PFSK-1 (cell line): ENCODE results near the gene OTUB2.

Source experiments
- FOXP2 ChIP-seq: optimal IDR thresholded peaks from 2 replicates; pipeline ENCODE3; 2011; ENCODE audit warnings: borderline replicate concordance, control low read depth, inconsistent platforms; ENCODE audit not compliant: insufficient read depth; ENCODE audit errors: extremely low read length, extremely low read depth
- POLR2AphosphoS5 ChIP-seq: IDR thresholded peaks from 2 replicates; pipeline ENCODE4 v1.6.1; 2012; ENCODE audit warnings: low read depth, mild to moderate bottlenecking, control low read depth, low read length, moderate library complexity
- TAF1 ChIP-seq: IDR thresholded peaks from 2 replicates; pipeline ENCODE4 v1.6.1; 2012; ENCODE audit warnings: low read length, control low read depth, borderline replicate concordance; ENCODE audit not compliant: insufficient read depth
- TF ChIP-seq, protein P1 (sequence below), 2 experiments: IDR thresholded peaks; 2 replicates each; pipeline versions ENCODE4 v1.6.1 to v1.8.0; 2011 to 2012; ENCODE audit warnings: low read depth in 2 of 2, low read length in 2 of 2, control low read depth in 1 of 2, inconsistent platforms in 1 of 2, mild to moderate bottlenecking in 1 of 2, moderate library complexity in 1 of 2; ENCODE audit not compliant: insufficient read depth in 1 of 2

- TF ChIP-seq, protein P1, sequence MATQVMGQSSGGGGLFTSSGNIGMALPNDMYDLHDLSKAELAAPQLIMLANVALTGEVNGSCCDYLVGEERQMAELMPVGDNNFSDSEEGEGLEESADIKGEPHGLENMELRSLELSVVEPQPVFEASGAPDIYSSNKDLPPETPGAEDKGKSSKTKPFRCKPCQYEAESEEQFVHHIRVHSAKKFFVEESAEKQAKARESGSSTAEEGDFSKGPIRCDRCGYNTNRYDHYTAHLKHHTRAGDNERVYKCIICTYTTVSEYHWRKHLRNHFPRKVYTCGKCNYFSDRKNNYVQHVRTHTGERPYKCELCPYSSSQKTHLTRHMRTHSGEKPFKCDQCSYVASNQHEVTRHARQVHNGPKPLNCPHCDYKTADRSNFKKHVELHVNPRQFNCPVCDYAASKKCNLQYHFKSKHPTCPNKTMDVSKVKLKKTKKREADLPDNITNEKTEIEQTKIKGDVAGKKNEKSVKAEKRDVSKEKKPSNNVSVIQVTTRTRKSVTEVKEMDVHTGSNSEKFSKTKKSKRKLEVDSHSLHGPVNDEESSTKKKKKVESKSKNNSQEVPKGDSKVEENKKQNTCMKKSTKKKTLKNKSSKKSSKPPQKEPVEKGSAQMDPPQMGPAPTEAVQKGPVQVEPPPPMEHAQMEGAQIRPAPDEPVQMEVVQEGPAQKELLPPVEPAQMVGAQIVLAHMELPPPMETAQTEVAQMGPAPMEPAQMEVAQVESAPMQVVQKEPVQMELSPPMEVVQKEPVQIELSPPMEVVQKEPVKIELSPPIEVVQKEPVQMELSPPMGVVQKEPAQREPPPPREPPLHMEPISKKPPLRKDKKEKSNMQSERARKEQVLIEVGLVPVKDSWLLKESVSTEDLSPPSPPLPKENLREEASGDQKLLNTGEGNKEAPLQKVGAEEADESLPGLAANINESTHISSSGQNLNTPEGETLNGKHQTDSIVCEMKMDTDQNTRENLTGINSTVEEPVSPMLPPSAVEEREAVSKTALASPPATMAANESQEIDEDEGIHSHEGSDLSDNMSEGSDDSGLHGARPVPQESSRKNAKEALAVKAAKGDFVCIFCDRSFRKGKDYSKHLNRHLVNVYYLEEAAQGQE (IDR thresholded peaks at IDR 0.05; ENCODE audit: insufficient read depth in 1 of 2, low read depth in 2 of 2, low read length in 2 of 2): no peak
- TF ChIP-seq FOXP2 (no peak), POLR2AphosphoS5 (no peak), TAF1 (no peak)
These were observed at the start of gene OTUB2 for GRCh38 chr14:94026173-94026888.
